Adrenal gland (tissue), 12 donors: ENCODE measurements around the gene CEP78. TPM values are rescaled to one million over a fixed set of nuclear protein-coding genes. Genes with fewer than 3 reads are reported as not detected.

Experiments used
- DNase-seq, 7 donors: peaks; one replicate each; pipeline ENCODE4 v3.0.0-alpha.2; 2019 to 2020
- H3K27ac ChIP-seq, 5 donors: fragments of 200-600 bp; sonication (generic) in 4 of 5; 1 replicate in 3 of 5; 2 replicates in 2 of 5; pipeline versions ENCODE4 v1.5.1 to v1.8.0; 2016 to 2020; ENCODE audit warnings: mild to moderate bottlenecking in 1 of 5
- H3K27me3 ChIP-seq: fragments of 200-600 bp; 2 replicates; pipeline ENCODE4 v1.8.0; 2021
- H3K36me3 ChIP-seq, 2 donors: fragments of 200-600 bp; replicated peaks in 1 of 2; 1 replicate in 1 of 2; 2 replicates in 1 of 2; pipeline versions ENCODE4 v1.5.1 to v1.8.0; 2018 to 2022
- H3K4me1 ChIP-seq, 2 donors: fragments of 200-600 bp; replicated peaks in 1 of 2; 1 replicate in 1 of 2; 2 replicates in 1 of 2; pipeline versions ENCODE4 v1.5.1 to v1.8.0; 2018 to 2021
- H3K4me3 ChIP-seq, 4 donors: fragments of 200-600 bp; sonication (generic) in 3 of 4; one replicate each; pipeline ENCODE4 v1.5.1; 2016 to 2018
- H3K9me3 ChIP-seq, 3 donors: fragments of 200-600 bp; sonication (generic) in 1 of 3; replicated peaks in 1 of 3; 1 replicate in 2 of 3; 2 replicates in 1 of 3; pipeline versions ENCODE4 v1.5.1 to v1.8.0; 2016 to 2021
- POLR2A ChIP-seq, 2 donors: fragments of 450-650 bp; IDR thresholded peaks; one replicate each; pipeline ENCODE4 v1.6.1; 2017; ENCODE audit warnings: antibody characterized with exemption in 2 of 2, mild to moderate bottlenecking in 2 of 2, moderate library complexity in 1 of 2
- WGBS, 4 donors: extraction: QIAGEN DNeasy Blood & Tissue Kit in 2 of 4; methylation state at CpG; one replicate each; pipeline versions ENCODE4 v1.1.5 to v1.1.7; 2013 to 2017; 5-methylcytosine and 5-hydroxymethylcytosine counted together
- intact Hi-C, 2 donors: fragments of 100-400 bp; cut with DNase I; formaldehyde crosslinking; loops; one replicate each; pipeline versions ENCODE4 v1.14.1 to v1.15.0; 2022 to 2023
- polyA plus RNA-seq, 3 donors: library from polyadenylated mRNA; stranded (reverse); fragments of 200-250 nt in 2 of 3; fragments of 350-450 nt in 1 of 3; fragmentation: Illumina TruSeq in 1 of 3; extraction: RNeasy Lipid Tissue Mini Kit (QIAGEN cat#74804) in 1 of 3; gene quantifications; one replicate each; pipeline ENCODE4 v1.2.3, GENCODE V29; 2013 to 2014
- total RNA-seq, 9 donors: library from RNA; depleted of rRNA in 4 of 9; stranded (reverse); fragments of >200 nt in 4 of 9; fragments of 120-200 nt in 1 of 9; fragmentation: NEBNext Ultra II Directional in 1 of 9; extraction: Animal tissue kit (Norgen Biotek cat#: 25700) in 1 of 9; gene quantifications; one replicate each; pipeline versions ENCODE4 v1.1.0 to v1.2.4, GENCODE V29; 2013 to 2023
- TF ChIP-seq, protein P1 (sequence below), 6 experiments: fragments of 450-650 bp in 4 of 6; fragments of 200-600 bp in 2 of 6; sonication (generic) in 1 of 6; IDR thresholded peaks; 1 replicate in 5 of 6; 2 replicates in 1 of 6; pipeline versions ENCODE4 v1.5.1 to v1.8.0; 2016 to 2021; ENCODE audit warnings: antibody characterized with exemption in 6 of 6, mild to moderate bottlenecking in 2 of 6, moderate library complexity in 1 of 6
- donor health status: healthy with polysubstance abuse.
- donor health status: Bipolar disorder and iron deficiency.
- donor health status: DM: yes; HTN: yes; CAD: no.
- donor health status: DM: no; HTN: no; CAD: no.
- donor health status: DM: no; HTN: no; CAD: no.
- donor health status: DM: yes; HTN: yes; CAD: no.

CEP78 gene
- total and polyA plus RNA-seq, 12 donors: 5.5 to 18.5 (median 10.0) TPM

DNA sequence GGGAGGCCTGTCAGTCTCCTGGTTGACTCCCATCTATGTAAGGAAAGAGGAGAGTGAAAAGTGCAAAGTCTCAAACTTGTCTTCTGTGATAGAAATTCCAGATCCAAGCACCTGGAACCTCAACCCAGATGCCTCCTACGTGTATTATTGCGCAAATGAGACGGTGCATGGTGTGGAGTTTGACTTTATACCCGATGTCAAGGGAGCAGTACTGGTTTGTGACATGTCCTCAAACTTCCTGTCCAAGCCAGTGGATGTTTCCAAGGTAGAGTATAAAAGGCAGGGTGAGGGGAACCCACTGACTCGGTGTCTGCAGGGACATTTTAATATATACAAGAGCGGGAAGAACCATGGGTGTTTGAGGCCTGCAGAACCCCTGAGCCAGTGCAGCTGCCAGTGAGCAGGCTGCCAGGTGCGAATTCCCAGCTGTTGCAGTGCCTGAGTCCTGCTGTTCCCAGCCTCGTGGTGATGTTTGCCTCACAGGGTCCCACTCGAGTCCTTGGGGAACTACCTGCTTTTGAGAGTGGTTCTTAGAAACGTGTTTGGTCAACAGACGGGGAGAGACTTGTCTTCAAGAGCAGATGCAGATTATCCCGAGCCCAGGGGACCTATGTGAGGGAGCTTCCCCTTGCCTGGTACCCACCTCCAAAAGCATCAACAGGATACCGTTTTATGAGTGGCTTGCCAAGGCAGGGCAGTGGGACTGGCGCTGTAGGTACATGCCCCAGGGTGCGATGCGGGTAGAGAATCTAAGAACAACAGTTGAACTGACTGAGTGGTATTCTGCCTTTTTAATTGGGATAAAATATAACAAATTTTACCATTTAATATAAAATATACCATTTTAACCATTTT lies 70.6 kb downstream of the CEP78 start:
- Histone ChIP-seq H3K4me1 (peaks cover 15 to 19% of the 10 kb centered on the region in 2 donors), H3K4me3 (no peak overlapping the region), H3K27ac (no peak overlapping the region), H3K27me3 (no peaks in the 10 kb centered on the region), H3K36me3 (peaks cover 0 to 32% of the 10 kb centered on the region in 2 donors), H3K9me3 (no peaks in the 10 kb centered on the region)
- no peak for TF ChIP-seq POLR2A (IDR thresholded peaks at IDR 0.05)
- TF ChIP-seq, protein P1, sequence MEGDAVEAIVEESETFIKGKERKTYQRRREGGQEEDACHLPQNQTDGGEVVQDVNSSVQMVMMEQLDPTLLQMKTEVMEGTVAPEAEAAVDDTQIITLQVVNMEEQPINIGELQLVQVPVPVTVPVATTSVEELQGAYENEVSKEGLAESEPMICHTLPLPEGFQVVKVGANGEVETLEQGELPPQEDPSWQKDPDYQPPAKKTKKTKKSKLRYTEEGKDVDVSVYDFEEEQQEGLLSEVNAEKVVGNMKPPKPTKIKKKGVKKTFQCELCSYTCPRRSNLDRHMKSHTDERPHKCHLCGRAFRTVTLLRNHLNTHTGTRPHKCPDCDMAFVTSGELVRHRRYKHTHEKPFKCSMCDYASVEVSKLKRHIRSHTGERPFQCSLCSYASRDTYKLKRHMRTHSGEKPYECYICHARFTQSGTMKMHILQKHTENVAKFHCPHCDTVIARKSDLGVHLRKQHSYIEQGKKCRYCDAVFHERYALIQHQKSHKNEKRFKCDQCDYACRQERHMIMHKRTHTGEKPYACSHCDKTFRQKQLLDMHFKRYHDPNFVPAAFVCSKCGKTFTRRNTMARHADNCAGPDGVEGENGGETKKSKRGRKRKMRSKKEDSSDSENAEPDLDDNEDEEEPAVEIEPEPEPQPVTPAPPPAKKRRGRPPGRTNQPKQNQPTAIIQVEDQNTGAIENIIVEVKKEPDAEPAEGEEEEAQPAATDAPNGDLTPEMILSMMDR (IDR thresholded peaks at IDR 0.05): no peak
- WGBS, 4 donors: 81 to 93% (median 83%) methylated on average over 14 to 16 of the region's 16 CpGs
- no peak for DNase-seq
- intact Hi-C loops: no loop called here

DNA sequence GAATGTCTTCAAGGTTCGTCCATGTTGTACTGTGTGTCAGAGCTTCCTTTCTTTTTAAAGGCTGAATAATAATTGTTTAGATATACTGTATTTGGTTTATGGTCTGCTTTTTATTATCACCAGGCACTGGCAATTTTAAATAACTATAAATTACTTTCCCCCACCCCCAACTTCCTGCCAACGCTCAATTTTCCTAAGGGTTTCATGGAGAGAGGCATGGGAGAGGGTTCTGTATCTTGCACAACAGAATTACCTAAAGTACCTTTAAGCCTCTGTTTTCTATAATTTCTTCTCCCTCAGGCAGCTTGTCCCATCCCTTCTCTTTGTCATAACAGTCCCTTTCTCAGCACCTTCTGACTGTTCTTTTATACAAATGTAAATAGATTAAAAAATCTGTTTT lies 71.5 kb downstream of the CEP78 start:
- H3K9me3 ChIP-seq: no peaks in the 10 kb centered on the region
- no peaks in the 10 kb centered on the region for H3K27me3 ChIP-seq
- H3K36me3 ChIP-seq: peaks cover 0 to 32% of the 10 kb centered on the region in 2 donors
- H3K4me1 ChIP-seq: peaks cover 11 to 15% of the 10 kb centered on the region in 2 donors
- H3K27ac ChIP-seq: no peak overlapping the region
- TF ChIP-seq, protein P1 (IDR thresholded peaks at IDR 0.05): no peak
- no peak for TF ChIP-seq POLR2A (IDR thresholded peaks at IDR 0.05)
- 74 to 90% (median 85%) methylated on average over 2 of the region's 2 CpGs for WGBS, 4 donors
- DNase-seq: no peak
- H3K4me3 ChIP-seq: no peak overlapping the region
- intact Hi-C loops: no loop called here

DNA sequence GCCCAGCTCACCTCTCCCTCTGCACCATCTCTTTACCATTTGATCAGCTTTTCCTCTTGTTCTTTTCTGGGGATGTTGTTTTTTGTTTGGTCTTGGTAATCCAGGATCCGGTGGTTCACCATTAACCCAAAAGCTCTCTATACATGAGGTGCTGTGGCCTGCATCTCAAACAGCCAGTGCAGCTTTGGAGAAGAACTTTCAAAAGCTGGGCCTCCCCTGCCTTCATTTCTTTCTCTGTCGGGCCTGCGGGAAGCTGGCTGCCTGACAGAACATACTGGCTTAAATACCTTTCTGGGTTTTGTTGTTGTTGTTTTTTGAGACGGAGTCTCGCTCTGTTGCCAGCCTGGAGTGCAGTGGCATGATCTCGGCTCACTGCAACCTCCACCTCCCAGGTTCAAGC lies 73.2 kb downstream of the CEP78 start:
- TF ChIP-seq, protein P1 (IDR thresholded peaks at IDR 0.05): no peak
- no peak for TF ChIP-seq POLR2A (IDR thresholded peaks at IDR 0.05)
- peaks cover 0 to 32% of the 10 kb centered on the region in 2 donors for H3K36me3 ChIP-seq
- no peaks in the 10 kb centered on the region for H3K27me3 ChIP-seq
- H3K9me3 ChIP-seq: no peaks in the 10 kb centered on the region
- H3K27ac ChIP-seq: no peak overlapping the region
- H3K4me3 ChIP-seq: no peak overlapping the region
- WGBS, 4 donors: 74 to 97% (median 82%) methylated on average over 6 of the region's 6 CpGs
- intact Hi-C loops: no loop called here
- no peak for DNase-seq
- H3K4me1 ChIP-seq: peaks cover 2 to 3% of the 10 kb centered on the region in 2 donors

DNA sequence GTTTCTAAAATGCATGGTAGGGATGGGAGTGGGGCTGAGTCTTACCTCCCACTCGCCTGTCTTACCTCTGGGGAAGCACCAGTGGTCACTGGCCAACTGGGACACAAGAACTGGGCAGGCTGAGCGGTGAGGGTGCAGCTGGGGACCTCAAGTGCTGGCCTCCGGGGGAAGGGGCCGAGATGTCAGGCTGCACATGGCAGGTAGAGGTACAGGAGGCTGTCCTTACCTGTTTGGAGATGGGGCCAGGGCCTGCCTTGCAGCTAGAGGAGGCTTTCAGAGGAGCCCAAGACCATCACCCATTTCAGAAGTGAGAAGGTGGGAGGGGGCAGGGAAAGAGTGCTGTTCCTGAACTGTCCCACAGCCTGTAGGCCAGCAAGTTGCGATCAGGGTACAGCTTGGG lies 75.2 kb downstream of the CEP78 start:
- DNase-seq: no peak
- no peaks in the 10 kb centered on the region for H3K4me1 ChIP-seq
- H3K27me3 ChIP-seq: no peaks in the 10 kb centered on the region
- WGBS, 4 donors: 92 to 100% (median 97%) methylated on average over 5 of the region's 5 CpGs
- H3K27ac ChIP-seq: no peak overlapping the region
- peaks cover 0 to 26% of the 10 kb centered on the region in 2 donors for H3K36me3 ChIP-seq
- intact Hi-C loops: no loop called here
- TF ChIP-seq POLR2A (IDR thresholded peaks at IDR 0.05): no peak
- TF ChIP-seq, protein P1 (IDR thresholded peaks at IDR 0.05): no peak
- H3K9me3 ChIP-seq: no peaks in the 10 kb centered on the region
- H3K4me3 ChIP-seq: no peak overlapping the region
